ENCODE results near the gene PUDP.
A peak's percentile ranks its signal among the peaks of the same experiment; 100 is the strongest.
"Not testable (repeated sequence)": the region's sequence is repeated elsewhere in the genome, so short reads cannot be mapped to it uniquely, and the experiment has no call there.

Gene PUDP

DNA sequence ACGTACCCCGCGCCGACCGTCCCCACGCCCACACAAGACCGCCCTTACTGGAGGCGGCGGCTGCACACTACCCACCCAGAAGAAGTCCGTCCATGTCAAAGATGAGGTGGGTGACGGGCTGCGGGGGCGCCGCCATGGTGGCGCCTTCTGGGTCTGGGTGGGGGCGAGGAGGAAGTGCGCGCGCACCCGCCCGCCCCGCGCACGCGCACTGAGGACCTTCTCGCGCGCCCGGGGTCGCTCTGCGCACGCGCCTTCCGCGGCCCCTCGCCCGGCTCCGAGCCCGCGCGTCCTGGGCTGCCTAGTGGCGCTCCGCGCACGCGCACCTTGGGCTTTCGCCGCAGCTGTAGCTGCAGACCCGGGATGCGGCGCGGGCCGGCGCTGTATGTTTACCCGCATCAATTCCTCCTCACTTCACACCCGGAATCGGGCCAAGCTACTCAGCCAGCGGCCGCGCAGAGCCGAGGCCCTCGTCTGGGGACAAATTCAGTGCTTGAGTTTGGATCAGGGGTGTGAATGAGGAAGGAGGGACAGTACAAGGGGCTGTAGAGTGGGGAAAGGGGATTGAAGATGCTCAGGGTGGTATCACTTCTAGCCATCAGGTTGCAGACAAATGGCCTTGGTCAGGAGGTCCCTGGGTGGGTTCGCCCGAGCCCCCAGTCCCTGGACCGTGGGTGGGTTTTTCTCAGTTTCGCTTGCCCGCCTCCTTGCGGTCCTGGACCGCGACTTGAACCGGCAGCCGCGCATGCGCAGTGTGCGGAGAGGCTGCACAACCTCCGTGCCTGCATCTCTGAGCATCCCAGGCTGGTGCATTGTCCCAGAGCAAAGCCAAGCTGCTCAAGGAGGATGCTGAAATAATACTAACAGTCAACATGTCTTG, at the start of gene PUDP:
TSS of gene PUDP (minus strand) at position 176 of the 877 bp plus-strand sequence. CDS start at position 136, 40 bp downstream.
- DNase-seq, result peak; percentile 51

DNA sequence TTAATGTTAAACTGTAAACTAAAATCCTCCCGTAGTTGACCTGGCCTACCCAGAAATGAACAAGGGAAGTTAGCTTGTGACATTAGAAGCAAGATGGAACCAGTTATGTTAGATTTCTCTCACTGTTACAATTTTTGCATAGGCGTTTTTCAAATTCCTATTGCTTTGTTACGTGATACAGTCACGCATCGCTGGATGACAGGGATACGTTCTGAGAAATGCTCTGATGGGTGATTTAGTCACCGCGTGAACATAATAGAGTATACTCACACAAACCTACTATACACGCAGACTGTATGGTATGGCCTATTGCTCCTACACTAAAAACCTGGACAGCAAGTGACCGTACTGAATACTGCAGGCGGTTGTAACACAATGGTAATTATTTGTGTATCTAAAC, 46.7 kb upstream of the PUDP start:
- no peak for DNase-seq

DNA sequence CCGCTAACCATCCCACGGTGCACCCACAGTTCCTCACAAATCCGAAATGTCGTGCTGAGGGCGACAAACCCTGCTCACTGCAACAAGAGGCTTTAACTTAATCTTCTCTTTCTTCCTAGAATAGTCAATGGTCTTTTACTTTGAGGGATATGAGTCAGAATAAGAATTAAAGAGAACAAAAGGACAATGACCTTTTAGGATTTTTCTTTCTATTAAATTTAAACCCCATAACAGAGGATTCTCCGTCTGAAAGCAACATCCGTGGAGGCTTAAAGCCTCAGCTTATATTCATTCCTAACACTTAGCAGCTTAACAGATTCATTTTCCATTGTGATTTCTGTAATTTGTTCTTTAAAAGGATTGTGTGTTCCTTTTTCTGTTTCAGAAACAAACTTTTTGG, 44.9 kb upstream of the PUDP start:
- no peak for DNase-seq

DNA sequence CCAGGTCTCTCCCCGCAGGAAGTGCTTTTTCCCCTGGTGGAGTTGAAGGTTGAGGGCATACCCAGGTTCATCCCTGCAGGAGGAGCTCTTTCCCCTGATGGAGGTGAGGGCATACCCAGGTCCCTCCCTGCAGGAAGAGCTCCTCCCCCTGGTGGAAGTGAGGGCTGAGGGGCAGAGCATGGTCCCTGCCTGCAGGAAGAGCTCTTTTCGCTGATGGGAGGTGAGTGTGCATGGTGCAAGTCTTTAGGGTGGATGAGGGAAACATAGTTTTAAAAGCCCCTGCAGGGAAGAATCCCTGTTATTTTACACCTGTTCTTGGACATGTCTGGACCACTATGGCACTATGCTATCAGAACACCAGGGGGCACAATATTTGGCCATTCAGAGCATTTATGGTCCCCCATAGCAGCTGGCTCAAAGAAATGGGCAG, 43.7 kb upstream of the PUDP start:
- DNase-seq, result no peak

- no peak for DNase-seq
Observed at GRCh38 chrX:7190157-7190556, 42.2 kb upstream of the PUDP start.

- DNase-seq, result no peak
Observed at GRCh38 chrX:7188672-7189071, 40.7 kb upstream of the PUDP start.

- no peak for DNase-seq
Observed at GRCh38 chrX:7184816-7185215, 36.9 kb upstream of the PUDP start.

GRCh38 chrX:7179446-7179845, 31.5 kb upstream of the PUDP start:
- DNase-seq, result no peak

DNA sequence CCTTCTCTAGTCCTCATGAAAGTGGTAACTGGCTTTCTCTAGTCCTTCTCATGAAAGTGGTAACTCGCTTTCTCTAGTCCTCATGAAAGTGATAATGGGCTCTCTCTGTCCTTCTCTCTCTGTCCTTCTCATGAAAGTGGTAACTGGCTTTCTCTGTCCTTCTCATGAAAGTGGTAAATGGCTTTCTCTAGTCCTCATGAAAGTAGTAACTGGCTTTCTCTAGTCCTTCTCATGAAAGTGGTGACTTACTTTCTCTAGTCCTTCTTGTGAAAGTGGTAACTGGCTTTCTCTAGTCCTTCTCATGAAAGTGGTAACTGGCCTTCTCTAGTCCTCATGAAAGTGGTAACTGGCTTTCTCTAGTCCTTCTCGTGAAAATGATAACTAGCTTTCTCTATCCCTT, 30.9 kb upstream of the PUDP start:
- DNase-seq, result not testable (repeated sequence)

DNA sequence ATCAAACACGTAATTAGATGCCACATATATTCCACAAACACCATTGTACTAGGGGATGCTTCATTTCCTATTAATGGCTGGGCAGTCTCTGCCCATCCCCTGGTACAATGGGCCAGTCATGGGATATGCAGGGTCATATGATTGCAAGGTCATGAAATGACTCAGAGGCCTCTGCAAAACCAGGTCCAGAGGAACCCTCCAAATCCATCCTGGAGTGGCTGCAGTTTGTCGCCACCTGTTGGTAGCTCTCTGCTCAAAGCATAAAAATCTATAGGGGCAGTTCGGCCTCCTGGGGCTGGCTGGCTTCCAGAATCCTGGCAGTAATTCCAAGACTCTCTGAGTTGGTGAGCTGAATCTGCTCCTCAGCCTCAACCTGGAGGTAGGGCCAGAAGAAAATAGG, 22.9 kb upstream of the PUDP start:
- peak; percentile 2 for DNase-seq

DNA sequence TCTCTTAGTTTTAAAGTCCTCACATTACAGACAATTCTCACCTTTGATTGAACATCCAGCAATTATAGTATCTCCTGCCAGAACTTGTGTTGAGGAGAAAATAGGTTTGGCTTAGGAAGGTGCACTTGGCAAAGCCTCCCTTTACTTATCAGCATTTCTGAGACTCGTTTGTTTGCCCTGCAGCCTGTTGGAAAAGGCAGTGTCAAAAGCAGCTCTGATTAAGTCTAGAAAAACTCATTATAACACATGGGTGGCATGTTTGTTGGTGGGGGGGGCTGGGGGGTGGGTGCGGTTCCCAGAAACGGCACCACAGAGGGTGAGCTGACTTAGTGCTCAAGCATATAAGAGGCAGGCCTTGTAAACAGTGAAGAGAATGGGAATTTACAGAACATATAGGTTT, 21.7 kb upstream of the PUDP start:
- no peak for DNase-seq

GRCh38 chrX:7168371-7168770, 20.4 kb upstream of the PUDP start:
- DNase-seq, result no peak

DNA sequence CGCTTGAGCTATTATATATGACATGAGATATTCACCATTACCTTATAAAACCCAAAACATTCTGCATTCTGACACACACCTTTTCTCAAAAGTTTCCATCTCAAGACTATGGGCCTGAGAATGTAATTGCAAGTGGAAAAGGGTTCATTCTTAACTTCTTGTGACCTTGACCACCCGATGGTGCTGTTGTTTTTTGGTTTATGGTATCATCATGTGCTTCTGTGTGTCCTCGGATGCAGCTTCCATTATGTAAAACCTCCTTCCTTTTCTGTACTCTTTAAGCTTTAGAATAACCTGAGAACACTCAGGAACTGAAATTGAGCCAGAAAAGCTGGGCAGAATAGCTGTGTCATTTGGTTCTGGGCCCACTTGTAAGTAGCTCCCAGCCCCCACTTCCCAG, 16.2 kb upstream of the PUDP start:
- no peak for DNase-seq

GRCh38 chrX:7163146-7163677, 15.3 kb upstream of the PUDP start:
- no peak for DNase-seq

GRCh38 chrX:7159149-7159861, 11.4 kb upstream of the PUDP start:
- peak; percentile 9 for DNase-seq

DNA sequence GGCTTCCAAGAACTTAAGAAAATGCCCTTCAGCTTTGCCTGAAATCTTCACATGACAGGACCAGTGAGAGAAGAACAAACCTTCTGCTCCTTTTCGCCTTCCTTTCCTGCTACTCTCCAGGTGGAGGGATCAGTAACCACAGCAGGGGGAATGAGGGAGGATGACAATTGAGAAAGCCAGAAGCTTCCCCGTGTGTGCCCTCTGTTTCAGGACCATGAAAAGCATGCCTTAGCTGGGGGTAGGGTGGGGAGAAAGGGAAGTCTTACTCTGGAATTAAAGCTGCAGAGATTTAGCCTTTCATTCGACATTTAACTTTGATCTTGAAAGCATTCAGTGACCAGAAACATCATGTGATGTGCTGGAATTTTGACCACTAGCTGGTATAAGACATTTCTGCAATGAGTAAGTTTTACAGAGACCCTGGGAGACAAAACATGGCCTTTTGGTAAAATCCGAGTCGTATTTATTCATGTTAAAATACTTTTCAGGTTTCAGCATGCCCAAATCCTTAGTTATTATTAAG, 10.6 kb upstream of the PUDP start:
- DNase-seq, result no peak

GRCh38 chrX:7156879-7157278, 8.9 kb upstream of the PUDP start:
- DNase-seq, result no peak

GRCh38 chrX:7155163-7155562, 7.2 kb upstream of the PUDP start:
- no peak for DNase-seq

DNA sequence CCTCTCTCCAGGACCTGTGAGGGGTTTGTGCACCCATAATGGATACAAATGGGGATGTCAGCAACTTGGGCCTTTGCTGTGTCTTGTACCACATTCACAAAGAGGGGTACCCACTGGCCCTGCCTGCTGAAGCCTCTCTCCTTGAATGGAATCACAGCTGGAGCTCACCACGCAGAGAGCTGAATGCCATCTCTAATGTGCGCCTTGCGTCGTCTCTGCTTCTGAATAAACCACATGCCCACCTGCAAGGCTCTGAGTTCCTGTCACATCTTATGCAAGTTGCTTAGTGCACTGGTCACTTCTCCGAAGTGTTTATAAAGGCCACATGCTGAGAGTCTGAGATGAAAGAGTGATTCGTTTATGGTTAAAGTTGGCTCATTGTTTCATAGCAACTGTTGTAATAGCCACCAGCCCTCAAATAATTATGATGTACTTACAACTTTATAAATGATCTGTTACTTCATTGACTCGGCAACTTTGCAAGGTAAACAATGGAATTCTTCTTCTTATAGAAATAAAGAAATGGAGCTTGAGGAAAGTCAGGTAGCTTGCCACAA, 6.2 kb upstream of the PUDP start:
- DNase-seq, result no peak

GRCh38 chrX:7153231-7153630, 5.3 kb upstream of the PUDP start:
- DNase-seq, result no peak

GRCh38 chrX:7149411-7149810, 1.5 kb upstream of the PUDP start:
- DNase-seq, result no peak

DNA sequence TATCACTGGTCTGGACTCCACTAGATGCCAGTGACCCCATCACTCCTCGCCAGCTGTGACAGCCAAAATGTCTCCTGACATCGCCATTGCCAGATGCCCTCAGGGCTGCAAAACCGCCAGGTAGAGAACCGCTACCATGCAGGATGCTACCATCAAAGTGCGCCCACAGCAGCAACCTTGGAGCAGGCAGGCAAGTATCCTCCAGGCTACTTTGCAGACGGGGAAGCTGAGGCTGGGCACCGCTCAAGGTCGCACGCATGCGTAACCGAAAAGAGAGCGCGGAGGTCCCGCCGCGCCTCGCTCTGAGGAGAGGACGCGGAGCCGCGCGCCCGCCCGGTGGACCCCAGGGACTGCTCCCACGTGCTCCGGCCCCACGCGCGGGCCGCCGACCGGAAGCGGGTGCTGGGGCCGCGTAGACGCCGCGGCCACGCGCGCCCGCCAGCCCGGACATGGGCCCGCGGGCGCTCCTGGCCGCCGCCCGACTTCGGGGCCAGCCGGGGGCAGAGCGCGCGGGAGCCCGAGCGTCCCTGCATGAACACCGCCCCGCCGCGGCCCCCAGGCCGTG, 458 bp downstream of the PUDP start, which contains the start of gene STS:
TSS of gene STS (plus strand) at position 300 of the 565 bp plus-strand sequence. CDS start 105,488 bp downstream, outside the sequence.
- DNase-seq, result peak; percentile 1

All from NCI-H226 (cell line).